ENCODE results near the gene CCT2. TPM values are rescaled to one million over a fixed set of nuclear protein-coding genes. Genes with fewer than 3 reads are reported as not detected.

The CCT2 gene
- total and polyA plus RNA-seq, 2 of the 8 experiments (the other 6 are each of a cell fraction or from before 2014, with no cell fraction given) = 244 to 419 TPM

DNA sequence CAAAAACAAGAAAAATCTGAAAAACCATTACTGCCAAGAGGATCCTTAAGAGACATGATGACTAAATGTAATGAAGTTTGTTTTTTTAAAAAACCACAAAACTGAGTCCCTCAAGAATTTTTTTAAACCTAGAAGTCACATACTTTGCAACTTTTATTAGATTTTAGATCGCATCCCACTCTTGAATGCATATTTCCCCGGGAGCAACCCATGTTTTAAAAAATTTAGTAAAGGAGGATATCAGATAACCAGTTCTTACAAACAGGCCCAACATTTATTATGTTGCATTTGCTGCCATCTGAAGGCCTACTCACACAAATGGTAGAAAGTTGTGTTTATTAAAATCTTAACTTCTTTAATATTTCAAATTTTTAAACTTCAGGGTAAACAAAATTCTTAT, 44.3 kb upstream of the CCT2 start (continued):
- TF ChIP-seq, protein P1, sequence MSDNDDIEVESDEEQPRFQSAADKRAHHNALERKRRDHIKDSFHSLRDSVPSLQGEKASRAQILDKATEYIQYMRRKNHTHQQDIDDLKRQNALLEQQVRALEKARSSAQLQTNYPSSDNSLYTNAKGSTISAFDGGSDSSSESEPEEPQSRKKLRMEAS (IDR thresholded peaks at IDR 0.05) = no peak
